Tibial nerve (tissue), 4 donors: ENCODE data around the gene CLK3. TPM values are rescaled to one million over a fixed set of nuclear protein-coding genes. Genes with fewer than 3 reads are reported as not detected.

ENCODE experiments used
- DNase-seq, 2 donors: peaks; one replicate each; pipeline ENCODE4 v3.0.0-alpha.2; 2019; ENCODE audit warnings: low spot score in 2 of 2
- H3K27ac ChIP-seq, 4 donors: fragments of 200-600 bp; sonication (generic) in 3 of 4; one replicate each; pipeline ENCODE4 v1.5.1; 2017 to 2019; ENCODE audit warnings: mild to moderate bottlenecking in 1 of 4
- H3K27me3 ChIP-seq, 2 donors: fragments of 200-600 bp; sonication (generic) in 1 of 2; one replicate each; pipeline versions ENCODE4 v1.5.1 to v1.6.0; 2017 to 2019
- H3K36me3 ChIP-seq, 3 donors: fragments of 200-600 bp; sonication (generic); one replicate each; pipeline ENCODE4 v1.5.1; 2018 to 2019
- H3K4me1 ChIP-seq, 4 donors: fragments of 200-600 bp; sonication (generic) in 3 of 4; one replicate each; pipeline ENCODE4 v1.5.1; 2017 to 2019
- H3K4me3 ChIP-seq, 4 donors: fragments of 200-600 bp; sonication (generic) in 3 of 4; one replicate each; pipeline ENCODE4 v1.5.1; 2017 to 2019; ENCODE audit warnings: mild to moderate bottlenecking in 1 of 4, moderate library complexity in 1 of 4
- H3K9me3 ChIP-seq, 4 donors: fragments of 200-600 bp; sonication (generic) in 3 of 4; one replicate each; pipeline ENCODE4 v1.5.1; 2017 to 2019
- CTCF ChIP-seq, 5 experiments: fragments of 200-600 bp in 3 of 5; fragments of 450-650 bp in 2 of 5; sonication (generic) in 3 of 5; IDR thresholded peaks; one replicate each; pipeline ENCODE4 v1.5.1; 2016 to 2019; ENCODE audit warnings: antibody characterized with exemption in 5 of 5, mild to moderate bottlenecking in 3 of 5, moderate library complexity in 2 of 5
- EP300 ChIP-seq, 2 donors: sonication (generic); formaldehyde crosslinking; IDR thresholded peaks; one replicate each; pipeline ENCODE4 v1.6.1; 2017; ENCODE audit warnings: antibody characterized with exemption in 2 of 2, mild to moderate bottlenecking in 1 of 2
- POLR2A ChIP-seq, 2 donors: fragments of 450-650 bp; IDR thresholded peaks; one replicate each; pipeline ENCODE4 v1.6.1; 2017; ENCODE audit warnings: antibody characterized with exemption in 2 of 2, mild to moderate bottlenecking in 2 of 2, moderate library complexity in 2 of 2
- WGBS, 2 donors: methylation state at CpG; one replicate each; pipeline ENCODE4 v1.1.5; 2018; 5-methylcytosine and 5-hydroxymethylcytosine counted together
- total RNA-seq, 4 donors: library from RNA; depleted of rRNA; stranded (reverse); fragments of >200 nt; gene quantifications; one replicate each; pipeline ENCODE4 v1.1.0, GENCODE V29; 2016

Gene CLK3
- total RNA-seq, 4 donors from 2014 or later: 130 to 181 (median 138) TPM

GRCh38 chr15:74633781-74634180 is 18.1 kb downstream of the CLK3 start:
- TF ChIP-seq EP300 (IDR thresholded peaks at IDR 0.05) (no peak), POLR2A (IDR thresholded peaks at IDR 0.05) (no peak), CTCF (IDR thresholded peaks at IDR 0.05) (no peak)
- H3K36me3 ChIP-seq: peaks cover 0 to 99% (median 28%) of the 10 kb centered on the region in 3 donors
- WGBS, 2 donors: 63 to 77% methylated on average over 2 of the region's 2 CpGs

GRCh38 chr15:74635228-74635627 is 19.6 kb downstream of the CLK3 start:
- Histone ChIP-seq H3K27ac (no peak overlapping the region), H3K4me1 (no peaks in the 10 kb centered on the region), H3K36me3 (peaks cover 0 to 99% (median 30%) of the 10 kb centered on the region in 3 donors), H3K4me3 (no peak overlapping the region), H3K27me3 (no peaks in the 10 kb centered on the region), H3K9me3 (no peaks in the 10 kb centered on the region)
- peak in 1 of 2 donors; percentile 62 for DNase-seq
- WGBS, 2 donors: 17 to 26% methylated on average over 5 of the region's 5 CpGs
- no peak for TF ChIP-seq POLR2A (IDR thresholded peaks at IDR 0.05)
- peak; percentile 76 to 89 (median 81) for TF ChIP-seq CTCF (IDR thresholded peaks at IDR 0.05)
- no peak for TF ChIP-seq EP300 (IDR thresholded peaks at IDR 0.05)

More at GRCh38 chr15:74633781-74634180, 18.1 kb downstream of the CLK3 start:
- H3K9me3 ChIP-seq: no peaks in the 10 kb centered on the region
- no peaks in the 10 kb centered on the region for H3K4me1 ChIP-seq
- no peak overlapping the region for H3K4me3 ChIP-seq
- no peaks in the 10 kb centered on the region for H3K27me3 ChIP-seq
- DNase-seq: no peak
- H3K27ac ChIP-seq: no peak overlapping the region

- no peak for DNase-seq
- H3K27me3 ChIP-seq: no peaks in the 10 kb centered on the region
- WGBS, 2 donors: 78 to 90% methylated on average over 1 of the region's 1 CpG
- H3K9me3 ChIP-seq: no peaks in the 10 kb centered on the region
- H3K4me1 ChIP-seq: peaks cover 0 to 9% (median under 1%) of the 10 kb centered on the region in 4 donors
- no peak for TF ChIP-seq CTCF (IDR thresholded peaks at IDR 0.05)
- TF ChIP-seq EP300 (IDR thresholded peaks at IDR 0.05): no peak
- TF ChIP-seq POLR2A (IDR thresholded peaks at IDR 0.05): no peak
- no peak overlapping the region for H3K4me3 ChIP-seq
- H3K27ac ChIP-seq: no peak overlapping the region
- H3K36me3 ChIP-seq: peaks cover 0 to 88% (median 27%) of the 10 kb centered on the region in 3 donors
Observed at GRCh38 chr15:74636984-74637383, 21.3 kb downstream of the CLK3 start.

- Histone ChIP-seq H3K36me3 (peaks cover 0 to 46% (median 13%) of the 10 kb centered on the region in 3 donors), H3K27me3 (no peaks in the 10 kb centered on the region), H3K27ac (peak overlapping the region in 2 of 4 donors; percentile 19 to 70), H3K4me1 (peaks cover 0 to 29% (median 5%) of the 10 kb centered on the region in 4 donors), H3K9me3 (no peaks in the 10 kb centered on the region), H3K4me3 (no peak overlapping the region)
- WGBS, 2 donors: 78 to 80% methylated on average over 1 of the region's 1 CpG
- no peak for TF ChIP-seq CTCF (IDR thresholded peaks at IDR 0.05)
- TF ChIP-seq POLR2A (IDR thresholded peaks at IDR 0.05): no peak
- no peak for TF ChIP-seq EP300 (IDR thresholded peaks at IDR 0.05)
- DNase-seq: no peak
Observed at GRCh38 chr15:74641151-74641550, 25.5 kb downstream of the CLK3 start.

GRCh38 chr15:74642348-74642733 is 26.7 kb downstream of the CLK3 start:
- Histone ChIP-seq H3K36me3 (peaks cover 0 to 34% (median 8%) of the 10 kb centered on the region in 3 donors), H3K4me3 (no peak overlapping the region), H3K27ac (peak overlapping the region in 2 of 4 donors; percentile 50 to 70), H3K4me1 (peaks cover 0 to 29% (median 5%) of the 10 kb centered on the region in 4 donors), H3K9me3 (no peaks in the 10 kb centered on the region), H3K27me3 (no peaks in the 10 kb centered on the region)
- DNase-seq: no peak
- no peak for TF ChIP-seq EP300 (IDR thresholded peaks at IDR 0.05)
- no peak for TF ChIP-seq POLR2A (IDR thresholded peaks at IDR 0.05)
- no peak for TF ChIP-seq CTCF (IDR thresholded peaks at IDR 0.05)
- 75 to 84% methylated on average over 4 of the region's 4 CpGs for WGBS, 2 donors
